OCI-LY1 (cell line): ENCODE measurements around the gene ZNF667.

Source experiments
- CTCF ChIP-seq: fragments of 200-600 bp; sonication (generic), shearing (Covaris generic); IDR thresholded peaks from 2 replicates; pipeline ENCODE4 v1.5.1; 2017; ENCODE audit warnings: mild to moderate bottlenecking, antibody characterized with exemption, low read length, moderate library complexity, mixed read lengths
- EZH2 ChIP-seq: fragments of 200-600 bp; sonication (generic), shearing (Covaris generic); IDR thresholded peaks from 2 replicates; pipeline ENCODE4 v1.8.0; 2017; ENCODE audit warnings: borderline replicate concordance, mixed run types, mild to moderate bottlenecking, antibody characterized with exemption, low read length, moderate library complexity, mixed read lengths

DNA sequence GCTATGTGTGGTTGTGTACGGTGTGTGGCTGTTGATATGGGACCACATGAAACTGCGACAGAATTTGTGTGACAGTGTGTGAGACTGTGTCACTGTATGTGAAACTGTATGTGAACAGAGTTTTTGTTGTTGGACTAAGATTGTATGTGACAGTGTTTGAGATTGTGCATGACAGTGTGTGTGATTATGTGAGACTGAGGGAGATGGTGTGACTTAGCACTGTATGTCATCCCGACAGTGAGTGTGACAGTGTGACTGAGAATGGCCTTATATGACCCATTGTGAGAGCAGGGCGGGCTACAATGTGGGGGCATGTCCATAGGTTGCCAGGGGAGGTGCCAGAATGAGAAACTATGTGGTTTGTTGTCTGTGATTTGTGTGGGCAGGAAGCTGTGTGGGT is 72.1 kb downstream of the ZNF667 start:
- no peak for TF ChIP-seq CTCF
- no peak for TF ChIP-seq EZH2
